Parathyroid adenoma (tissue), 2 donors: ENCODE results near the gene SFI1.

Experiments used
- H2AFZ ChIP-seq: fragments of 300-600 bp; sonication (generic); one replicate; pipeline ENCODE4 v1.7.0; 2017; ENCODE audit warnings: antibody characterized with exemption, mild to moderate bottlenecking
- H3K27ac ChIP-seq: fragments of 300-600 bp; sonication (generic); one replicate; pipeline ENCODE4 v1.7.0; 2017
- H3K27me3 ChIP-seq: fragments of 300-600 bp; sonication (generic); one replicate; pipeline ENCODE4 v1.7.0; 2017; ENCODE audit warnings: low read length; ENCODE audit not compliant: control insufficient read depth, insufficient read depth
- H3K36me3 ChIP-seq: fragments of 300-600 bp; sonication (generic); one replicate; pipeline ENCODE4 v1.7.0; 2017; ENCODE audit warnings: low read length; ENCODE audit not compliant: control insufficient read depth, insufficient read depth
- H3K4me1 ChIP-seq: fragments of 300-600 bp; sonication (generic); one replicate; pipeline ENCODE4 v1.7.0; 2017; ENCODE audit warnings: control low read depth
- H3K4me2 ChIP-seq: fragments of 300-600 bp; sonication (generic); one replicate; pipeline ENCODE4 v1.7.0; 2017; ENCODE audit warnings: low read length
- H3K4me3 ChIP-seq: fragments of 300-600 bp; sonication (generic); one replicate; pipeline ENCODE4 v1.7.0; 2017; ENCODE audit warnings: low read depth, low read length
- H3K79me2 ChIP-seq: fragments of 300-600 bp; sonication (generic); one replicate; pipeline ENCODE4 v1.7.0; 2017; ENCODE audit warnings: control low read depth
- H3K9ac ChIP-seq: fragments of 300-600 bp; sonication (generic); one replicate; pipeline ENCODE4 v1.7.0; 2017; ENCODE audit warnings: mild to moderate bottlenecking
- H3K9me3 ChIP-seq: fragments of 300-600 bp; sonication (generic); one replicate; pipeline ENCODE4 v1.7.0; 2017; ENCODE audit warnings: low read length; ENCODE audit not compliant: control insufficient read depth
- TF ChIP-seq, protein P1 (sequence below): fragments of 300-600 bp; sonication (generic); IDR thresholded peaks from one replicate; pipeline ENCODE4 v1.7.0; 2017; ENCODE audit warnings: antibody characterized with exemption, mild to moderate bottlenecking
- donor health status: primary hyperparathyroidism.

The SFI1 gene

GRCh38 chr22:31647066-31647465, 150.7 kb downstream of the SFI1 start:
- Histone ChIP-seq H3K79me2 (no peaks in the 10 kb centered on the region), H3K27me3 (no peaks in the 10 kb centered on the region), H2AFZ (no peak overlapping the region), H3K9me3 (no peaks in the 10 kb centered on the region), H3K9ac (no peak overlapping the region), H3K4me3 (peak overlapping the region; percentile 10), H3K27ac (no peak overlapping the region), H3K4me2 (peak overlapping the region; percentile 4), H3K4me1 (no peaks in the 10 kb centered on the region), H3K36me3 (no peaks in the 10 kb centered on the region)
- TF ChIP-seq, protein P1, sequence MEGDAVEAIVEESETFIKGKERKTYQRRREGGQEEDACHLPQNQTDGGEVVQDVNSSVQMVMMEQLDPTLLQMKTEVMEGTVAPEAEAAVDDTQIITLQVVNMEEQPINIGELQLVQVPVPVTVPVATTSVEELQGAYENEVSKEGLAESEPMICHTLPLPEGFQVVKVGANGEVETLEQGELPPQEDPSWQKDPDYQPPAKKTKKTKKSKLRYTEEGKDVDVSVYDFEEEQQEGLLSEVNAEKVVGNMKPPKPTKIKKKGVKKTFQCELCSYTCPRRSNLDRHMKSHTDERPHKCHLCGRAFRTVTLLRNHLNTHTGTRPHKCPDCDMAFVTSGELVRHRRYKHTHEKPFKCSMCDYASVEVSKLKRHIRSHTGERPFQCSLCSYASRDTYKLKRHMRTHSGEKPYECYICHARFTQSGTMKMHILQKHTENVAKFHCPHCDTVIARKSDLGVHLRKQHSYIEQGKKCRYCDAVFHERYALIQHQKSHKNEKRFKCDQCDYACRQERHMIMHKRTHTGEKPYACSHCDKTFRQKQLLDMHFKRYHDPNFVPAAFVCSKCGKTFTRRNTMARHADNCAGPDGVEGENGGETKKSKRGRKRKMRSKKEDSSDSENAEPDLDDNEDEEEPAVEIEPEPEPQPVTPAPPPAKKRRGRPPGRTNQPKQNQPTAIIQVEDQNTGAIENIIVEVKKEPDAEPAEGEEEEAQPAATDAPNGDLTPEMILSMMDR: no peak

DNA sequence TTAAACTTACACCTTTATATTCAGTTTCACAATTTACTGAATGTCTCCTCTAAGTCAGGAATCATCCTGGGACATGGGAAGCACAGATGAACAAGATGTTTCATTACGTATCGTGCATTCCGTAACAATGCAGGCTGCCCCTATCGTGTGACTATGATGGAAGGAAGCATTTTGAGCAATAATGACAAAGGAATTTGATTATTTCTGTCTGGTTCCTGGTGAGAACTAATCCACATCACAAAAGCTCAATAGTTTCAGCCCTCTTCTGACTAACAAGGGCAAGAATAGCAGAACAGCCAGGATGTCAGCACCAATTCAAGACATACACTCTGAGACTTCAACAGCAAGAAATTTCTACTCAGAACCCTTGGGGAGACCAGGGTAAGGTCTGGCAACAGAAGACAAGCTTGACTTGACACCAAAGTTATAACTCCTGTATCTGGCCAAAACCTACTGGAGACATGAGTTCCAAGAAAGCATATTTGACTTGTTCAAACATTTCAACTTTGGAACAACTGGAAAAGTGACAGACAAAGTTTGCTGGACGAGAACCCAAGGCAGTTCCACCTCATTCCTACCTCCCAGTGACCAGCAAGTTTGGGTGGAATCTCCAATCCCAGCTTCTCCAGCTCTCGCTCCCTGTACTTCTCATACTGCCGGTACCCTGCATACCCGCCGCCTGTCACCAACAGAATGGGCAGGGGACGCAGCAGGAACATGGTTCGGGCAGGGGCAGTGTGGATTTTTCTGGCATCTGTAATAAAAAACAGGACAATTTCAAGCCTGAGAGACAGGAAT, 151.4 kb downstream of the SFI1 start:
- TF ChIP-seq, protein P1: no peak
- H3K79me2 ChIP-seq: no peaks in the 10 kb centered on the region
- H3K36me3 ChIP-seq: no peaks in the 10 kb centered on the region

DNA sequence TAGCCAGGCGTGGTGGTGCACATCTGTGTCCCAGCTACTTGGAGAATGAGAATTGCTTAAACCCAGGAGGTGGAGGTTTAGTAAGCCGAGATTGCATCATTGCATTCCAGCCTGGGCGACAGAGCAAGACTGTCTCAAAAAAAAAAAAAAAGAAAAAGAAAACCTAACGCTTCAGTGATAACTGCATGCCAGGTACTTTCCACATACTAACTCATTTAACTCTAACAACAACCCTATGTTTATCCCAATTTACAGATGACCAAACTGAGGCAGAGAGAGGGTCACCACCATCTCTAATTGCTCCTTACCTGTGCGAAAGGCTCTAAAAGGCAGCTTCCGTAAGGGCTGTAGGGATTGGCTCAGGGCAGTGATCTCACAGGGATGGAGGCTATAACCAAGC, 154.1 kb downstream of the SFI1 start:
- peaks cover 6% of the 10 kb centered on the region for H3K4me1 ChIP-seq
- H2AFZ ChIP-seq: no peak overlapping the region
- H3K9me3 ChIP-seq: no peaks in the 10 kb centered on the region
- H3K27ac ChIP-seq: no peak overlapping the region
- no peaks in the 10 kb centered on the region for H3K36me3 ChIP-seq
- no peak overlapping the region for H3K4me3 ChIP-seq
- TF ChIP-seq, protein P1: no peak
- peaks cover 10% of the 10 kb centered on the region for H3K79me2 ChIP-seq
- H3K27me3 ChIP-seq: no peaks in the 10 kb centered on the region
- H3K4me2 ChIP-seq: peak overlapping the region; percentile 45
- no peak overlapping the region for H3K9ac ChIP-seq

More for the DNA sequence above, 151.4 kb downstream of the SFI1 start:
- Histone ChIP-seq H3K4me2 (no peak overlapping the region), H3K4me3 (no peak overlapping the region), H2AFZ (no peak overlapping the region), H3K9ac (no peak overlapping the region), H3K4me1 (no peaks in the 10 kb centered on the region), H3K9me3 (no peaks in the 10 kb centered on the region), H3K27me3 (no peaks in the 10 kb centered on the region), H3K27ac (no peak overlapping the region)

DNA sequence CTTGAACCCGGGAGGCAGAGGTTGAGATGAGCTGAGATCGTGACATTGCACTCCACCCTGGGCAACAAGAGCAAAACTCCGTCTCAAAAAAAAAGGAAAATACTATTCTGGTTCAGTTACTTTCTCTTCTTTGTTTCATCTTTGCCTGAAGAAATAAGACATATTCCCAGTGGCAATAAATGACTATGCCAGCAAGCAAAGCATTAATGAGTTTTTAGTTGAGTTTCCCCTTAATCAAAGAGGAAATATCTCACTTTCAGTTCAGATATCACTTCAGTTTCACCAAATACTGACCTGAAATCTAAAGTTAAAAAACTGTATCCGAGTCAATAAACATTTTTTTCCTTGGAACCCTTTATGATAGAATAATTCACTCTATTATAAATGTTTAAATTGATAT, 155.3 kb downstream of the SFI1 start:
- no peak overlapping the region for H3K9ac ChIP-seq
- no peaks in the 10 kb centered on the region for H3K36me3 ChIP-seq
- no peaks in the 10 kb centered on the region for H3K27me3 ChIP-seq
- no peaks in the 10 kb centered on the region for H3K9me3 ChIP-seq
- H2AFZ ChIP-seq: no peak overlapping the region
- no peak overlapping the region for H3K27ac ChIP-seq
- H3K4me1 ChIP-seq: peaks cover 6% of the 10 kb centered on the region
- peaks cover 16% of the 10 kb centered on the region for H3K79me2 ChIP-seq
- TF ChIP-seq, protein P1: no peak
- H3K4me3 ChIP-seq: no peak overlapping the region
- no peak overlapping the region for H3K4me2 ChIP-seq

- H3K4me1 ChIP-seq: peaks cover 6% of the 10 kb centered on the region
- no peaks in the 10 kb centered on the region for H3K27me3 ChIP-seq
- no peaks in the 10 kb centered on the region for H3K36me3 ChIP-seq
- H3K4me3 ChIP-seq: no peak overlapping the region
- no peak overlapping the region for H3K27ac ChIP-seq
- H3K9ac ChIP-seq: no peak overlapping the region
- peaks cover 19% of the 10 kb centered on the region for H3K79me2 ChIP-seq
- TF ChIP-seq, protein P1: no peak
- no peak overlapping the region for H2AFZ ChIP-seq
- no peaks in the 10 kb centered on the region for H3K9me3 ChIP-seq
- H3K4me2 ChIP-seq: no peak overlapping the region
These were observed 155.8 kb downstream of the SFI1 start for GRCh38 chr22:31652088-31652487.
